ENCODE data around the gene LRMDA.

Gene LRMDA

GRCh38 chr10:75736151-75736640 is 304.8 kb downstream of the LRMDA start:
- TF ChIP-seq MAX (IDR thresholded peaks at IDR 0.05) (no peak), TAF1 (IDR thresholded peaks at IDR 0.05; ENCODE audit: low read depth) (no peak), USF1 (IDR thresholded peaks at IDR 0.05) (no peak), EGR1 (IDR thresholded peaks at IDR 0.05) (no peak), RAD21 (IDR thresholded peaks at IDR 0.05; ENCODE audit: low read depth) (no peak), YY1 (IDR thresholded peaks at IDR 0.05; ENCODE audit: low read depth) (no peak), TEAD4 (IDR thresholded peaks at IDR 0.05) (no peak), REST (IDR thresholded peaks at IDR 0.05; ENCODE audit: low read depth) (no peak), FOXM1 (IDR thresholded peaks at IDR 0.05; ENCODE audit: borderline replicate concordance, low read depth) (no peak), CREB1 (IDR thresholded peaks at IDR 0.05; ENCODE audit: low read depth) (no peak), ZBTB7A (IDR thresholded peaks at IDR 0.05; ENCODE audit: low read depth) (no peak), CEBPB (IDR thresholded peaks at IDR 0.05) (no peak)

GRCh38 chr10:75736889-75737579 is 305.6 kb downstream of the LRMDA start:
- TF ChIP-seq RAD21 (IDR thresholded peaks at IDR 0.05; ENCODE audit: low read depth) (no peak), USF1 (IDR thresholded peaks at IDR 0.05) (no peak), ZBTB7A (IDR thresholded peaks at IDR 0.05; ENCODE audit: low read depth) (no peak), EGR1 (IDR thresholded peaks at IDR 0.05) (no peak), REST (IDR thresholded peaks at IDR 0.05; ENCODE audit: low read depth) (no peak), MAX (IDR thresholded peaks at IDR 0.05) (no peak), CREB1 (IDR thresholded peaks at IDR 0.05; ENCODE audit: low read depth) (no peak), NFIC (IDR thresholded peaks at IDR 0.05) (no peak), TCF12 (IDR thresholded peaks at IDR 0.05; ENCODE audit: low read depth) (no peak), CEBPB (IDR thresholded peaks at IDR 0.05) (no peak), YY1 (IDR thresholded peaks at IDR 0.05; ENCODE audit: low read depth) (no peak), FOXM1 (IDR thresholded peaks at IDR 0.05; ENCODE audit: borderline replicate concordance, low read depth) (no peak), TEAD4 (IDR thresholded peaks at IDR 0.05) (no peak), TAF1 (IDR thresholded peaks at IDR 0.05; ENCODE audit: low read depth) (no peak), EP300 (IDR thresholded peaks at IDR 0.05; ENCODE audit: borderline replicate concordance) (no peak)

- TF ChIP-seq TAF1 (IDR thresholded peaks at IDR 0.05; ENCODE audit: low read depth) (no peak), RAD21 (IDR thresholded peaks at IDR 0.05; ENCODE audit: low read depth) (no peak), REST (IDR thresholded peaks at IDR 0.05; ENCODE audit: low read depth) (no peak), CREB1 (IDR thresholded peaks at IDR 0.05; ENCODE audit: low read depth) (no peak), TCF12 (IDR thresholded peaks at IDR 0.05; ENCODE audit: low read depth) (no peak), CEBPB (IDR thresholded peaks at IDR 0.05) (no peak), YY1 (IDR thresholded peaks at IDR 0.05; ENCODE audit: low read depth) (no peak), NFIC (IDR thresholded peaks at IDR 0.05) (no peak), TEAD4 (IDR thresholded peaks at IDR 0.05) (no peak), EGR1 (IDR thresholded peaks at IDR 0.05) (no peak), ZBTB7A (IDR thresholded peaks at IDR 0.05; ENCODE audit: low read depth) (no peak), FOXM1 (IDR thresholded peaks at IDR 0.05; ENCODE audit: borderline replicate concordance, low read depth) (no peak), EP300 (IDR thresholded peaks at IDR 0.05; ENCODE audit: borderline replicate concordance) (no peak), USF1 (IDR thresholded peaks at IDR 0.05) (no peak), MAX (IDR thresholded peaks at IDR 0.05) (no peak)
These were observed 306.1 kb downstream of the LRMDA start for GRCh38 chr10:75737580-75737949.

Data from Ishikawa (cell line).